CD4-positive, CD25-positive, alpha-beta regulatory T cell (primary cell): ENCODE data around the gene PCDHB16. TPM values are rescaled to one million over a fixed set of nuclear protein-coding genes. Genes with fewer than 3 reads are reported as not detected.
A peak's percentile ranks its signal among the peaks of the same experiment; 100 is the strongest.
"Not testable (repeated sequence)": the region's sequence is repeated elsewhere in the genome, so short reads cannot be mapped to it uniquely, and the experiment has no call there.

Experiments
- ATAC-seq, 2 donors: fragments of 150-1000 bp; cut with Tn5 transposase; one replicate each; pipeline ENCODE4 v1.10.0; 2021; ENCODE audit warnings: low read depth in 2 of 2, moderate number of reproducible peaks in 2 of 2, moderate library complexity in 1 of 2
- DNase-seq, 3 donors: peaks; one replicate each; pipeline versions ENCODE4 v3.0.0 to v3.0.0-alpha.2; 2012 to 2022; ENCODE audit warnings: mixed read lengths in 1 of 3
- H3K27ac ChIP-seq: one replicate; pipeline ENCODE4 v1.7.0; 2013; ENCODE audit warnings: mild to moderate bottlenecking, low read length; ENCODE audit not compliant: insufficient read depth, poor library complexity, severe bottlenecking
- H3K27me3 ChIP-seq: one replicate; pipeline ENCODE4 v1.7.0; 2013; ENCODE audit warnings: low read length; ENCODE audit not compliant: control insufficient read depth, insufficient read depth
- H3K36me3 ChIP-seq: one replicate; pipeline ENCODE4 v1.7.0; 2013; ENCODE audit warnings: mild to moderate bottlenecking, low read length, moderate library complexity; ENCODE audit not compliant: control insufficient read depth, insufficient read depth
- H3K4me1 ChIP-seq: 2 replicates; pipeline ENCODE4 v1.7.0; 2013; ENCODE audit warnings: mild to moderate bottlenecking, low read length; ENCODE audit not compliant: insufficient read depth, control insufficient read depth, poor library complexity, severe bottlenecking
- H3K4me3 ChIP-seq: one replicate; pipeline ENCODE4 v1.7.0; 2013; ENCODE audit warnings: low read depth, mild to moderate bottlenecking, low read length, moderate library complexity
- H3K9me3 ChIP-seq, 2 experiments: 1 replicate in 1 of 2; 2 replicates in 1 of 2; pipeline ENCODE4 v1.7.0; 2013; ENCODE audit warnings: low read length in 2 of 2, mild to moderate bottlenecking in 1 of 2, moderate library complexity in 1 of 2; ENCODE audit not compliant: control insufficient read depth in 2 of 2
- H3K27ac Mint-ChIP-seq, 3 donors: one replicate each; pipeline ENCODE4 v1.8.0; 2020 to 2022; ENCODE audit warnings: mild to moderate bottlenecking in 3 of 3, mixed read lengths in 3 of 3, moderate library complexity in 2 of 3
- H3K27me3 Mint-ChIP-seq: one replicate; pipeline ENCODE4 v1.8.0; 2022; ENCODE audit warnings: mild to moderate bottlenecking, mixed read lengths
- H3K36me3 Mint-ChIP-seq: one replicate; pipeline ENCODE4 v1.8.0; 2020; ENCODE audit warnings: mixed read lengths
- H3K4me1 Mint-ChIP-seq, 4 donors: one replicate each; pipeline ENCODE4 v1.8.0; 2020 to 2022; ENCODE audit warnings: mixed read lengths in 4 of 4, mild to moderate bottlenecking in 1 of 4
- H3K4me3 Mint-ChIP-seq, 4 donors: one replicate each; pipeline ENCODE4 v1.8.0; 2020 to 2022; ENCODE audit warnings: mild to moderate bottlenecking in 4 of 4, mixed read lengths in 4 of 4, moderate library complexity in 3 of 4
- H3K9me3 Mint-ChIP-seq, 7 donors: one replicate each; pipeline ENCODE4 v1.8.0; 2020 to 2022; ENCODE audit warnings: mixed read lengths in 7 of 7, mild to moderate bottlenecking in 3 of 7, moderate library complexity in 2 of 7
- polyA plus RNA-seq, 4 donors: library from polyadenylated mRNA; unstranded; fragments of 300-500 nt; fragmentation: Illumina TruSeq; gene quantifications; one replicate each; pipeline ENCODE4 v1.2.3, GENCODE V29; 2021
- total RNA-seq: library from RNA; stranded (reverse); gene quantifications from one replicate; pipeline ENCODE4 v1.2.3, GENCODE V29; 2022

The PCDHB16 gene
- total and polyA plus RNA-seq, 5 donors from 2014 or later: not detected

DNA sequence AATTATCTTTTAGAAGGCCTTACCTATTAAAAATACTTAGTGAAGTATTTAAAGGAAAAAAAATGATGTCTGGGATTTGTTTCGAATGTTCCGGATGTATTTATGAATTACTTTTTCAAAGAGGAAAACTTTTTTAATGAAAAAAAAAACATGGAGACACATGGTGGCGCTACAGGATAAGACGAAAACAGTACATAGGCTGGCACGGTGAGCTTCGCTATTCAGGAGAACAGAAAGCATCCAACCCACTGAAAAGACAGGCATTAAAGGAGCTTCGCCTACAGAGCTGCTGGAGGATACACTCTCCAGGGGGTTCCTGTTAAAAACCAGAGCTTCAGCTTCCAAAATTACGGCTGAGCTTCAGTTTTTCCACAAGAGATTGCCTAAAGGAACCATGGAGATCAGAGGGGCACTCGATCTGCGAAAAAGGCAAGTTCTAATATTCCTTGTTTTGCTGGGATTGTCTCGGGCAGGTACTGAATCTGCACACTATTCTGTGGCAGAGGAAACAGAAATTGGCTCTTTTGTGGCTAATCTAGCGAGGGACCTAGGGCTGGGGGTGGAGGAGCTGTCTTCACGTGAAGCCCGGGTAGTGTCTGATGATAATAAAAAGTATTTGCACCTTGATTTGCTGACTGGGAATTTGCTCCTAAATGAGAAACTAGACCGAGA, 41.1 kb downstream of the PCDHB16 start, which contains the start of gene PCDHB14:
PCDHB14 (plus strand) TSS at position 232 of the 672 bp plus-strand sequence; CDS start at position 395, 163 bp downstream.
- Histone ChIP-seq H3K4me3 (peak within 1 kb of the TSS; percentile 24), H3K9me3 (peaks cover 8 to 10% of the 10 kb centered on the region in 2 experiments), H3K4me1 (no peaks in the 10 kb centered on the region), H3K27ac (no peak within 1 kb of the TSS), H3K36me3 (no peaks in the 10 kb centered on the region), H3K27me3 (peaks cover 5% of the 10 kb centered on the region)
- Mint-ChIP-seq H3K4me1 (peaks cover 0 to 5% (median 0%) of the 10 kb centered on the region in 4 donors), H3K9me3 (peaks cover 0 to 34% (median 8%) of the 10 kb centered on the region in 7 donors), H3K27ac (no peak within 1 kb of the TSS), H3K27me3 (peaks cover 18% of the 10 kb centered on the region), H3K4me3 (peak within 1 kb of the TSS in 3 of 4 donors; percentile 42 to 53 (median 47)), H3K36me3 (no peaks in the 10 kb centered on the region)
- DNase-seq: peak in 1 of 3 donors; percentile 5
- ATAC-seq: no peak

DNA sequence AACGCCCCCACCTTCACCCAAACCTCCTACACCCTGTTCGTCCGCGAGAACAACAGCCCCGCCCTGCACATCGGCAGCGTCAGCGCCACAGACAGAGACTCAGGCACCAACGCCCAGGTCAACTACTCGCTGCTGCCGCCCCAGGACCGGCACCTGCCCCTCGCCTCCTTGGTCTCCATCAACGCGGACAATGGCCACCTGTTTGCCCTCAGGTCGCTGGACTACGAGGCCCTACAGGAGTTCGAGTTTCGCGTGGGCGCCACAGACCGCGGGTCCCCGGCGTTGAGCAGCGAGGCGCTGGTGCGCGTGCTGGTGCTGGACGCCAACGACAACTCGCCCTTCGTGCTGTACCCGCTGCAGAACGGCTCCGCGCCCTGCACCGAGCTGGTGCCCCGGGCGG, 42.7 kb downstream of the PCDHB16 start:
- H3K27me3 Mint-ChIP-seq: peaks cover 18% of the 10 kb centered on the region
- not testable (repeated sequence) for H3K4me1 ChIP-seq, H3K36me3 Mint-ChIP-seq, H3K27ac ChIP-seq, H3K36me3 ChIP-seq, DNase-seq, H3K4me1 Mint-ChIP-seq, H3K27ac Mint-ChIP-seq, H3K4me3 Mint-ChIP-seq, H3K27me3 ChIP-seq, H3K4me3 ChIP-seq, ATAC-seq
- peaks cover 3 to 14% of the 10 kb centered on the region in 2 experiments for H3K9me3 ChIP-seq
- H3K9me3 Mint-ChIP-seq: peaks cover 0 to 25% (median 3%) of the 10 kb centered on the region in 7 donors

GRCh38 chr5:141225421-141225820, 43.2 kb downstream of the PCDHB16 start:
- not testable (repeated sequence) for H3K4me1 ChIP-seq, H3K4me3 ChIP-seq, DNase-seq, H3K36me3 Mint-ChIP-seq, H3K27ac Mint-ChIP-seq, H3K27me3 ChIP-seq, H3K4me3 Mint-ChIP-seq, H3K36me3 ChIP-seq, H3K27ac ChIP-seq, H3K4me1 Mint-ChIP-seq, ATAC-seq
- Mint-ChIP-seq H3K9me3 (peaks cover 0 to 20% (median 3%) of the 10 kb centered on the region in 7 donors), H3K27me3 (peaks cover 18% of the 10 kb centered on the region)
- peaks cover 3 to 17% of the 10 kb centered on the region in 2 experiments for H3K9me3 ChIP-seq

- Mint-ChIP-seq H3K9me3 (peaks cover 2 to 42% (median 10%) of the 10 kb centered on the region in 7 donors), H3K27me3 (peaks cover 6% of the 10 kb centered on the region), H3K27ac (peak overlapping the region in 1 of 3 donors; percentile 38), H3K4me3 (no peak overlapping the region), H3K36me3 (no peaks in the 10 kb centered on the region), H3K4me1 (no peaks in the 10 kb centered on the region)
- Histone ChIP-seq H3K36me3 (no peaks in the 10 kb centered on the region), H3K4me1 (no peaks in the 10 kb centered on the region), H3K9me3 (peaks cover 22 to 36% of the 10 kb centered on the region in 2 experiments), H3K27me3 (peaks cover 6% of the 10 kb centered on the region), H3K4me3 (no peak overlapping the region), H3K27ac (no peak overlapping the region)
- no peak for DNase-seq
- no peak for ATAC-seq
These were observed 52.0 kb downstream of the PCDHB16 start for GRCh38 chr5:141234109-141234667.

Other genes starting within 250 kb of the PCDHB16 start
Only the 30 nearest of the 37 such genes appear.
- gene PCDHB1, start 131.0 kb upstream of the PCDHB16 start, total RNA-seq: not detected
- not detected for gene PCDHB1, start 131.0 kb upstream of the PCDHB16 start, polyA plus RNA-seq
- gene PCDHB2, start 87.8 kb upstream of the PCDHB16 start, total RNA-seq: not detected
- gene PCDHB2, start 87.8 kb upstream of the PCDHB16 start, polyA plus RNA-seq: not detected
- gene PCDHB3, start 81.9 kb upstream of the PCDHB16 start, total RNA-seq: not detected
- not detected for gene PCDHB3, start 81.9 kb upstream of the PCDHB16 start, polyA plus RNA-seq
- gene PCDHB4, start 60.6 kb upstream of the PCDHB16 start, total RNA-seq: not detected
- gene PCDHB4, start 60.6 kb upstream of the PCDHB16 start, polyA plus RNA-seq: not detected
- not detected for gene PCDHB5, start 47.2 kb upstream of the PCDHB16 start, total RNA-seq
- gene PCDHB5, start 47.2 kb upstream of the PCDHB16 start, polyA plus RNA-seq: under 1 TPM in 1 of 4 donors, not detected in 3; 0.19 TPM
- gene PCDHB6, start 32.3 kb upstream of the PCDHB16 start, total RNA-seq: not detected
- gene PCDHB6, start 32.3 kb upstream of the PCDHB16 start, polyA plus RNA-seq: not detected
- not detected for gene PCDHB7, start 9.7 kb upstream of the PCDHB16 start, total RNA-seq
- gene PCDHB7, start 9.7 kb upstream of the PCDHB16 start, polyA plus RNA-seq: not detected
- gene PCDHB8, start 4.6 kb upstream of the PCDHB16 start, total RNA-seq: not detected
- not detected for gene PCDHB8, start 4.6 kb upstream of the PCDHB16 start, polyA plus RNA-seq
- 0.07 TPM for gene PCDHB9, start 4.8 kb downstream of the PCDHB16 start, total RNA-seq
- gene PCDHB9, start 4.8 kb downstream of the PCDHB16 start, polyA plus RNA-seq: not detected
- gene PCDHB10, start 10.0 kb downstream of the PCDHB16 start, total RNA-seq: not detected
- gene PCDHB10, start 10.0 kb downstream of the PCDHB16 start, polyA plus RNA-seq: not detected
- gene PCDHB11, start 17.2 kb downstream of the PCDHB16 start, total RNA-seq: not detected
- gene PCDHB11, start 17.2 kb downstream of the PCDHB16 start, polyA plus RNA-seq: not detected
- gene PCDHB12, start 26.3 kb downstream of the PCDHB16 start, total RNA-seq: not detected
- not detected for gene PCDHB12, start 26.3 kb downstream of the PCDHB16 start, polyA plus RNA-seq
- not detected for gene PCDHB13, start 31.5 kb downstream of the PCDHB16 start, total RNA-seq
- under 1 TPM in 1 of 4 donors, not detected in 3; 0.05 TPM for gene PCDHB13, start 31.5 kb downstream of the PCDHB16 start, polyA plus RNA-seq
- not detected for gene PCDHB14, start 41.0 kb downstream of the PCDHB16 start, total RNA-seq
- not detected for gene PCDHB14, start 41.0 kb downstream of the PCDHB16 start, polyA plus RNA-seq
- not detected for gene PCDHB15, start 63.0 kb downstream of the PCDHB16 start, total RNA-seq
- gene PCDHB15, start 63.0 kb downstream of the PCDHB16 start, polyA plus RNA-seq: not detected
- 0.74 TPM for gene SLC25A2, start 121.7 kb downstream of the PCDHB16 start, total RNA-seq
- under 1 TPM in 1 of 4 donors, not detected in 3; 0.12 TPM for gene SLC25A2, start 121.7 kb downstream of the PCDHB16 start, polyA plus RNA-seq
- 76.6 TPM for gene TAF7, start 138.4 kb downstream of the PCDHB16 start, total RNA-seq
- gene TAF7, start 138.4 kb downstream of the PCDHB16 start, polyA plus RNA-seq: 100 to 1,000 TPM; 172 to 235 (median 200) TPM
- 0.10 TPM for gene PCDHGA1, start 148.1 kb downstream of the PCDHB16 start, total RNA-seq
- under 1 TPM in 1 of 4 donors, not detected in 3; 0.06 TPM for gene PCDHGA1, start 148.1 kb downstream of the PCDHB16 start, polyA plus RNA-seq
- not detected for gene PCDHGA2, start 156.4 kb downstream of the PCDHB16 start, total RNA-seq
- gene PCDHGA2, start 156.4 kb downstream of the PCDHB16 start, polyA plus RNA-seq: not detected
- gene PCDHGA3, start 161.4 kb downstream of the PCDHB16 start, total RNA-seq: not detected
- gene PCDHGA3, start 161.4 kb downstream of the PCDHB16 start, polyA plus RNA-seq: not detected
- not detected for gene PCDHGB1, start 167.7 kb downstream of the PCDHB16 start, total RNA-seq
- not detected for gene PCDHGB1, start 167.7 kb downstream of the PCDHB16 start, polyA plus RNA-seq
- gene PCDHGA4, start 172.6 kb downstream of the PCDHB16 start, total RNA-seq: not detected
- not detected for gene PCDHGA4, start 172.6 kb downstream of the PCDHB16 start, polyA plus RNA-seq
- gene PCDHGB2, start 177.6 kb downstream of the PCDHB16 start, total RNA-seq: 0.20 TPM
- gene PCDHGB2, start 177.6 kb downstream of the PCDHB16 start, polyA plus RNA-seq: under 1 TPM in 1 of 4 donors, not detected in 3; 0.54 TPM
- not detected for gene PCDHGA5, start 181.8 kb downstream of the PCDHB16 start, total RNA-seq
- under 1 TPM in 1 of 4 donors, not detected in 3; 0.08 TPM for gene PCDHGA5, start 181.8 kb downstream of the PCDHB16 start, polyA plus RNA-seq
- 0.20 TPM for gene PCDHGB3, start 187.9 kb downstream of the PCDHB16 start, total RNA-seq
- not detected for gene PCDHGB3, start 187.9 kb downstream of the PCDHB16 start, polyA plus RNA-seq
- gene PCDHGA6, start 191.5 kb downstream of the PCDHB16 start, total RNA-seq: not detected
- not detected for gene PCDHGA6, start 191.5 kb downstream of the PCDHB16 start, polyA plus RNA-seq
- not detected for gene PCDHGA7, start 200.4 kb downstream of the PCDHB16 start, total RNA-seq
- under 1 TPM in 1 of 4 donors, not detected in 3; 0.09 TPM for gene PCDHGA7, start 200.4 kb downstream of the PCDHB16 start, polyA plus RNA-seq
- gene PCDHGB4, start 205.3 kb downstream of the PCDHB16 start, total RNA-seq: not detected
- under 1 TPM in 1 of 4 donors, not detected in 3; 0.22 TPM for gene PCDHGB4, start 205.3 kb downstream of the PCDHB16 start, polyA plus RNA-seq
- gene PCDHGA8, start 210.2 kb downstream of the PCDHB16 start, total RNA-seq: not detected
- under 1 TPM in 1 of 4 donors, not detected in 3; 0.10 TPM for gene PCDHGA8, start 210.2 kb downstream of the PCDHB16 start, polyA plus RNA-seq
- not detected for gene PCDHGB5, start 215.6 kb downstream of the PCDHB16 start, total RNA-seq
- gene PCDHGB5, start 215.6 kb downstream of the PCDHB16 start, polyA plus RNA-seq: under 1 TPM in 2 of 4 donors, not detected in 2; 0.17 to 0.27 TPM